GM23338 (cell line): Measurements from ENCODE around the gene SZT2. TPM values are rescaled to one million over a fixed set of nuclear protein-coding genes. Genes with fewer than 3 reads are reported as not detected.

Experiments
- ATAC-seq: fragments of 200-7000 bp; cut with Tn5 transposase; 3 replicates; pipeline ENCODE4 v1.9.1; 2020
- DNase-seq: peaks from one replicate; pipeline ENCODE4 v3.0.0-alpha.2; 2015; ENCODE audit warnings: low spot score
- H2AFZ ChIP-seq: fragments of 200-600 bp; sonication (generic); 2 replicates; pipeline ENCODE4 v1.8.0; 2016; ENCODE audit warnings: antibody characterized with exemption, mild to moderate bottlenecking, moderate library complexity
- H3F3A ChIP-seq: fragments of 200-600 bp; sonication (generic); replicated peaks from 2 replicates; pipeline ENCODE4 v1.8.0; 2017; ENCODE audit warnings: antibody characterized with exemption, mixed run types, low read depth
- H3K27ac ChIP-seq: fragments of 200-600 bp; sonication (generic); 2 replicates; pipeline ENCODE4 v1.6.1; 2016; ENCODE audit warnings: low read depth
- H3K27me3 ChIP-seq: fragments of 200-600 bp; sonication (generic); 2 replicates; pipeline ENCODE4 v1.8.0; 2016; ENCODE audit warnings: mild to moderate bottlenecking, mixed run types, moderate library complexity; ENCODE audit not compliant: insufficient read depth
- H3K36me3 ChIP-seq: fragments of 200-600 bp; sonication (generic); 2 replicates; pipeline ENCODE4 v1.8.0; 2016; ENCODE audit warnings: mild to moderate bottlenecking; ENCODE audit not compliant: insufficient read depth
- H3K4me1 ChIP-seq: fragments of 200-600 bp; sonication (generic); 2 replicates; pipeline ENCODE4 v1.8.0; 2016; ENCODE audit warnings: mild to moderate bottlenecking, moderate library complexity; ENCODE audit not compliant: insufficient read depth
- H3K4me2 ChIP-seq: fragments of 200-600 bp; sonication (generic); 2 replicates; pipeline ENCODE4 v1.7.1; 2017; ENCODE audit warnings: mixed run types
- H3K4me3 ChIP-seq: fragments of 200-600 bp; sonication (generic); 2 replicates; pipeline ENCODE4 v1.6.1; 2016; ENCODE audit warnings: mixed run types
- H3K79me2 ChIP-seq: fragments of 200-600 bp; sonication (generic); replicated peaks from 2 replicates; pipeline ENCODE4 v1.8.0; 2017; ENCODE audit warnings: mild to moderate bottlenecking; ENCODE audit not compliant: insufficient read depth
- H3K9me2 ChIP-seq: fragments of 200-600 bp; sonication (generic); 2 replicates; pipeline ENCODE4 v1.8.0; 2017; ENCODE audit not compliant: insufficient read depth
- H4K20me1 ChIP-seq: fragments of 200-600 bp; sonication (generic); replicated peaks from 2 replicates; pipeline ENCODE4 v1.8.0; 2017; ENCODE audit warnings: mild to moderate bottlenecking; ENCODE audit not compliant: insufficient read depth
- H3K27ac Mint-ChIP-seq: 2 replicates; pipeline ENCODE4 v1.8.0; 2020; ENCODE audit warnings: inconsistent platforms, mild to moderate bottlenecking, moderate library complexity, mixed read lengths
- H3K27me3 Mint-ChIP-seq: 3 replicates; pipeline ENCODE4 v1.8.0; 2022; ENCODE audit warnings: low read depth, mild to moderate bottlenecking, moderate library complexity, mixed read lengths, inconsistent platforms; ENCODE audit not compliant: insufficient read depth, poor library complexity
- H3K36me3 Mint-ChIP-seq: 3 replicates; pipeline ENCODE4 v1.8.0; 2021; ENCODE audit warnings: low read depth, mild to moderate bottlenecking, inconsistent platforms, moderate library complexity, mixed read lengths
- H3K4me1 Mint-ChIP-seq: 3 replicates; pipeline ENCODE4 v1.8.0; 2020; ENCODE audit warnings: mild to moderate bottlenecking, inconsistent platforms, mixed read lengths
- H3K4me3 Mint-ChIP-seq: 3 replicates; pipeline ENCODE4 v1.8.0; 2021; ENCODE audit warnings: moderate library complexity, mild to moderate bottlenecking, inconsistent platforms, mixed read lengths
- H3K9me3 Mint-ChIP-seq: 3 replicates; pipeline ENCODE4 v1.8.0; 2020; ENCODE audit warnings: moderate library complexity, mild to moderate bottlenecking, inconsistent platforms, mixed read lengths
- CTCF ChIP-seq, 2 experiments: fragments of 200-600 bp in 1 of 2; sonication (generic) in 1 of 2; conservative IDR thresholded peaks; 2 replicates each; pipeline versions ENCODE4 v1.5.1 to v1.6.1; 2016 to 2017; ENCODE audit warnings: antibody characterized with exemption in 2 of 2, low read depth in 2 of 2, mild to moderate bottlenecking in 2 of 2, moderate library complexity in 1 of 2
- EZH2 ChIP-seq: fragments of 200-600 bp; sonication (generic); IDR thresholded peaks from one replicate; pipeline ENCODE4 v1.8.0; 2017; ENCODE audit warnings: antibody characterized with exemption, mild to moderate bottlenecking, low read depth; ENCODE audit not compliant: unreplicated experiment
- NANOG ChIP-seq: IDR thresholded peaks from 2 replicates; pipeline ENCODE4 v1.6.1; 2016; ENCODE audit warnings: antibody characterized with exemption, borderline replicate concordance
- ZNF114 ChIP-seq: fragments of 250-450 bp; sonication (Bioruptor Pico); IDR thresholded peaks from 2 replicates; pipeline ENCODE4 v1.5.0; 2020; ENCODE audit warnings: mild to moderate bottlenecking, moderate library complexity
- polyA plus RNA-seq: library from polyadenylated mRNA; unstranded; fragments of >200 nt; fragmentation: Nextera tagmentation; extraction: Ambion mirVana; gene quantifications from 2 replicates; pipeline ENCODE4 v1.2.1, GENCODE V29; 2016
- total RNA-seq: library from RNA; depleted of rRNA; stranded (reverse); fragments of >200 nt; shearing (Covaris generic); gene quantifications from 2 replicates; pipeline ENCODE4 v1.2.3, GENCODE V29; 2014
- TF ChIP-seq, protein P1 (sequence below): IDR thresholded peaks from 2 replicates; pipeline ENCODE4 v1.6.1; 2016; ENCODE audit warnings: antibody characterized with exemption

SZT2 gene
- total and polyA plus RNA-seq, 2 experiments from 2014 or later, result 4.1 to 16.1 TPM

- Mint-ChIP-seq H3K4me1 (peaks cover 10% of the 10 kb centered on the region; the same call in 2 of the 3 replicates), H3K4me3 (no peak overlapping the region), H3K36me3 (peaks cover 20% of the 10 kb centered on the region), H3K27me3 (no peaks in the 10 kb centered on the region), H3K27ac (no peak overlapping the region), H3K9me3 (no peaks in the 10 kb centered on the region)
- Histone ChIP-seq H4K20me1 (no peaks in the 10 kb centered on the region), H3K27me3 (no peaks in the 10 kb centered on the region), H3K27ac (no peak overlapping the region), H3K4me3 (no peak overlapping the region), H3K4me2 (no peak overlapping the region), H3K9me2 (no peaks in the 10 kb centered on the region), H3F3A (no peaks in the 10 kb centered on the region), H2AFZ (no peak overlapping the region), H3K79me2 (no peaks in the 10 kb centered on the region), H3K4me1 (peaks cover 5% of the 10 kb centered on the region; the same call in 1 of the 2 replicates), H3K36me3 (no peaks in the 10 kb centered on the region)
- TF ChIP-seq ZNF114 (CRISPR knock-in tag), result no peak
- no peak for TF ChIP-seq EZH2
- TF ChIP-seq, protein P1, sequence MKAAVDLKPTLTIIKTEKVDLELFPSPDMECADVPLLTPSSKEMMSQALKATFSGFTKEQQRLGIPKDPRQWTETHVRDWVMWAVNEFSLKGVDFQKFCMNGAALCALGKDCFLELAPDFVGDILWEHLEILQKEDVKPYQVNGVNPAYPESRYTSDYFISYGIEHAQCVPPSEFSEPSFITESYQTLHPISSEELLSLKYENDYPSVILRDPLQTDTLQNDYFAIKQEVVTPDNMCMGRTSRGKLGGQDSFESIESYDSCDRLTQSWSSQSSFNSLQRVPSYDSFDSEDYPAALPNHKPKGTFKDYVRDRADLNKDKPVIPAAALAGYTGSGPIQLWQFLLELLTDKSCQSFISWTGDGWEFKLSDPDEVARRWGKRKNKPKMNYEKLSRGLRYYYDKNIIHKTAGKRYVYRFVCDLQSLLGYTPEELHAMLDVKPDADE, result no peak
- TF ChIP-seq CTCF (conservative IDR thresholded peaks at IDR 0.05; ENCODE audit: low read depth in 2 of 2), result no peak
- TF ChIP-seq NANOG, result no peak
- no peak for DNase-seq
- no peak for ATAC-seq
These were observed 31.7 kb downstream of the SZT2 start for GRCh38 chr1:43421396-43421795.

- ATAC-seq, result peak; percentile 99
- H3K4me2 ChIP-seq, result no peak overlapping the region
- H3K36me3 Mint-ChIP-seq, result peaks cover 26% of the 10 kb centered on the region
These were observed 32.5 kb downstream of the SZT2 start for GRCh38 chr1:43421976-43422750.

More at GRCh38 chr1:43421976-43422750, 32.5 kb downstream of the SZT2 start:
- Histone ChIP-seq H3K27me3 (no peaks in the 10 kb centered on the region), H2AFZ (no peak overlapping the region), H3K4me1 (peaks cover 5% of the 10 kb centered on the region; the same call in 1 of the 2 replicates), H3F3A (no peaks in the 10 kb centered on the region), H3K79me2 (no peaks in the 10 kb centered on the region), H3K9me2 (no peaks in the 10 kb centered on the region), H3K36me3 (no peaks in the 10 kb centered on the region), H4K20me1 (no peaks in the 10 kb centered on the region), H3K4me3 (no peak overlapping the region), H3K27ac (no peak overlapping the region)
- no peak overlapping the region for H3K4me3 Mint-ChIP-seq
- H3K27me3 Mint-ChIP-seq, result no peaks in the 10 kb centered on the region
- no peak overlapping the region for H3K27ac Mint-ChIP-seq
- H3K4me1 Mint-ChIP-seq, result peaks cover 10% of the 10 kb centered on the region; the same call in 2 of the 3 replicates
- DNase-seq, result peak; percentile 63
- no peaks in the 10 kb centered on the region for H3K9me3 Mint-ChIP-seq
- TF ChIP-seq ZNF114 (CRISPR knock-in tag) (no peak), CTCF (conservative IDR thresholded peaks at IDR 0.05; ENCODE audit: low read depth in 2 of 2) (peak in 1 of 2 experiments; percentile 72; a peak in 3 of 4 replicates)
